ENCODE measurements around the gene SCARB2. TPM values are rescaled to one million over a fixed set of nuclear protein-coding genes. Genes with fewer than 3 reads are reported as not detected.
A peak's percentile ranks its signal among the peaks of the same experiment; 100 is the strongest.

SCARB2 gene
- total and polyA plus RNA-seq, 2 of the 4 experiments (the other 2 are of a cell fraction), result 69.2 to 102 TPM

DNA sequence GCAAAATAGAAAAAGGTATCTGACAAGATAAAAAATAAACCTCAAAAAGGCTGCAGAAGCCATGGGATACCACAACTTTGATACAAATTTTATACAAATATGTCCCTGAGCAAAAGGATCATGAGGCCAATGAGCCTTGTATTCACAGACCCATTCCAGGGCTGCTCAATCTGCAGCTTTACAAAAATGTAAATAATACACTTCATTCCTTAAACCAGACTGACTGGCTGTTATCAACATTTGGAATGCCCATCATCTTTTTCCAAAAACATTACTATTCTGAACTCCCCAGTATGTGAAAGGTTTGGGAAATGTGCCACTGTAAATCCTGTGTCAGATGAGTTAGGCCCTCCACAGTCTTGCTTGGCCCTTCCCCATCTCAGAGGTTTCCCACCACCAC is 25.5 kb downstream of the SCARB2 start:
- ChIA-PET POLR2A (ENCODE audit: unreplicated experiment) (no interaction called here), CTCF (interaction anchor here (1.4 kb wide), 1 partner anchor 8 kb away, joined by 6 read pairs; no protein-coding TSS in a partner anchor)
- Histone ChIP-seq H2BK15ac (ENCODE audit: low read depth, low read length) (no peak overlapping the region), H3K4me3 (ENCODE audit: insufficient read depth, low read depth, low read length) (no peak overlapping the region), H3K9ac (ENCODE audit: low read depth, low read length) (no peak overlapping the region), H2AK9ac (replicated peaks; ENCODE audit: low read depth, low read length, poor library complexity) (no peak overlapping the region), H3K4me1 (ENCODE audit: control insufficient read depth, insufficient read depth, low read length) (peaks cover 6% of the 10 kb centered on the region), H4K5ac (ENCODE audit: low read depth, low read length) (no peak overlapping the region), H3K79me1 (ENCODE audit: low read depth in 1 of 2, low read length in 2 of 2) (peaks cover 45 to 76% of the 10 kb centered on the region in 2 experiments), H3K27me3 (ENCODE audit: control insufficient read depth, insufficient read depth, low read length) (no peaks in the 10 kb centered on the region), H2AK5ac (ENCODE audit: low read depth, low read length) (no peak overlapping the region), H3K9me3 (ENCODE audit: control insufficient read depth, insufficient read depth, low read length) (no peaks in the 10 kb centered on the region), H3K9me1 (ENCODE audit: insufficient read depth, low read length) (peaks cover 24% of the 10 kb centered on the region), H2BK120ac (ENCODE audit: low read depth, low read length) (no peak overlapping the region), H3K27ac (ENCODE audit: insufficient read depth, low read length) (peak overlapping the region; percentile 54; the same call in 1 of the 2 replicates), H3K56ac (ENCODE audit: extremely low read depth, insufficient read depth, low read length) (no peak overlapping the region), H2BK5ac (ENCODE audit: low read depth, low read length, poor library complexity, severe bottlenecking) (no peak overlapping the region), H3K18ac (ENCODE audit: low read depth, low read length) (no peak overlapping the region), H4K91ac (ENCODE audit: insufficient read depth, low read depth, low read length) (no peak overlapping the region), H3K4me2 (ENCODE audit: low read depth, low read length) (no peak overlapping the region; the same call in 1 of the 2 replicates), H2AFZ (replicated peaks; ENCODE audit: low read length, poor library complexity) (no peak overlapping the region), H3K23ac (ENCODE audit: low read depth, low read length) (no peak overlapping the region), H4K8ac (ENCODE audit: low read depth in 2 of 2, low read length in 2 of 2) (no peak overlapping the region), H3K14ac (replicated peaks; ENCODE audit: low read depth, low read length) (no peak overlapping the region), H3K4ac (ENCODE audit: low read depth, low read length) (0 out of 2 replicates have a peak overlapping the region, but pooled peaks have one; percentile 29), H2BK20ac (ENCODE audit: low read depth, low read length) (no peak overlapping the region), H4K20me1 (ENCODE audit: insufficient read depth, low read length) (peaks cover 20% of the 10 kb centered on the region), H3K36me3 (ENCODE audit: control insufficient read depth, insufficient read depth, low read length) (peaks cover 23% of the 10 kb centered on the region)
- in situ Hi-C loops (cut with MboI; ENCODE audit: low sequenced_read_pairs), result loop anchor here (10.0 kb wide), 1 partner anchor 187 kb away; no protein-coding TSS in a partner anchor
- BruUV-seq (replicated peaks), result no TSS peak
- intact Hi-C loops (cut with micrococcal nuclease), result no loop called here
- DNase-seq (no peak), ATAC-seq (ENCODE audit: low read depth) (peak; percentile 63)
- dilution Hi-C loops (cut with HindIII; ENCODE audit: low sequenced_read_pairs, unreplicated experiment), result no loop called here
- TF ChIP-seq SMC3 (IDR thresholded peaks at IDR 0.05; ENCODE audit: low read depth, low read length), result no peak
- no peak for TF ChIP-seq NFE2L2 (IDR thresholded peaks at IDR 0.05; ENCODE audit: low read depth, low read length)
- TF ChIP-seq FOS (IDR thresholded peaks at IDR 0.05; ENCODE audit: low read depth, low read length), result no peak
- TF ChIP-seq, protein P1, sequence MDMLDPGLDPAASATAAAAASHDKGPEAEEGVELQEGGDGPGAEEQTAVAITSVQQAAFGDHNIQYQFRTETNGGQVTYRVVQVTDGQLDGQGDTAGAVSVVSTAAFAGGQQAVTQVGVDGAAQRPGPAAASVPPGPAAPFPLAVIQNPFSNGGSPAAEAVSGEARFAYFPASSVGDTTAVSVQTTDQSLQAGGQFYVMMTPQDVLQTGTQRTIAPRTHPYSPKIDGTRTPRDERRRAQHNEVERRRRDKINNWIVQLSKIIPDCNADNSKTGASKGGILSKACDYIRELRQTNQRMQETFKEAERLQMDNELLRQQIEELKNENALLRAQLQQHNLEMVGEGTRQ (IDR thresholded peaks at IDR 0.05; ENCODE audit: low read depth, low read length), result no peak
- no peak for TF ChIP-seq BHLHE40 (IDR thresholded peaks at IDR 0.05; ENCODE audit: low read depth, low read length)
- TF ChIP-seq, protein P2, sequence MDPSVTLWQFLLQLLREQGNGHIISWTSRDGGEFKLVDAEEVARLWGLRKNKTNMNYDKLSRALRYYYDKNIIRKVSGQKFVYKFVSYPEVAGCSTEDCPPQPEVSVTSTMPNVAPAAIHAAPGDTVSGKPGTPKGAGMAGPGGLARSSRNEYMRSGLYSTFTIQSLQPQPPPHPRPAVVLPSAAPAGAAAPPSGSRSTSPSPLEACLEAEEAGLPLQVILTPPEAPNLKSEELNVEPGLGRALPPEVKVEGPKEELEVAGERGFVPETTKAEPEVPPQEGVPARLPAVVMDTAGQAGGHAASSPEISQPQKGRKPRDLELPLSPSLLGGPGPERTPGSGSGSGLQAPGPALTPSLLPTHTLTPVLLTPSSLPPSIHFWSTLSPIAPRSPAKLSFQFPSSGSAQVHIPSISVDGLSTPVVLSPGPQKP (IDR thresholded peaks at IDR 0.05; ENCODE audit: borderline replicate concordance, low read depth, low read length), result no peak
- no peak for TF ChIP-seq RAD21 (IDR thresholded peaks at IDR 0.05; ENCODE audit: low read length)
- TF ChIP-seq, protein P3, sequence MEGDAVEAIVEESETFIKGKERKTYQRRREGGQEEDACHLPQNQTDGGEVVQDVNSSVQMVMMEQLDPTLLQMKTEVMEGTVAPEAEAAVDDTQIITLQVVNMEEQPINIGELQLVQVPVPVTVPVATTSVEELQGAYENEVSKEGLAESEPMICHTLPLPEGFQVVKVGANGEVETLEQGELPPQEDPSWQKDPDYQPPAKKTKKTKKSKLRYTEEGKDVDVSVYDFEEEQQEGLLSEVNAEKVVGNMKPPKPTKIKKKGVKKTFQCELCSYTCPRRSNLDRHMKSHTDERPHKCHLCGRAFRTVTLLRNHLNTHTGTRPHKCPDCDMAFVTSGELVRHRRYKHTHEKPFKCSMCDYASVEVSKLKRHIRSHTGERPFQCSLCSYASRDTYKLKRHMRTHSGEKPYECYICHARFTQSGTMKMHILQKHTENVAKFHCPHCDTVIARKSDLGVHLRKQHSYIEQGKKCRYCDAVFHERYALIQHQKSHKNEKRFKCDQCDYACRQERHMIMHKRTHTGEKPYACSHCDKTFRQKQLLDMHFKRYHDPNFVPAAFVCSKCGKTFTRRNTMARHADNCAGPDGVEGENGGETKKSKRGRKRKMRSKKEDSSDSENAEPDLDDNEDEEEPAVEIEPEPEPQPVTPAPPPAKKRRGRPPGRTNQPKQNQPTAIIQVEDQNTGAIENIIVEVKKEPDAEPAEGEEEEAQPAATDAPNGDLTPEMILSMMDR (conservative IDR thresholded peaks at IDR 0.05; ENCODE audit: low read depth, low read length), result no peak
- no peak for TF ChIP-seq CEBPB (IDR thresholded peaks at IDR 0.05; ENCODE audit: low read depth, low read length)
- TF ChIP-seq POLR2A (IDR thresholded peaks at IDR 0.05; ENCODE audit: low read depth, low read length), result no peak
